AML-193 (cell line): ENCODE data around the gene RGS9.
"Not testable (repeated sequence)": the region's sequence is repeated elsewhere in the genome, so short reads cannot be mapped to it uniquely, and the experiment has no call there.

Experiments
- DNase-seq, 2 experiments: peaks; one replicate each; lab custom pipeline; 2025; lab: John Stamatoyannopoulos, UW

Gene RGS9

GRCh38 chr17:65137021-65137939 is at the start of gene RGS9:
RGS9 (plus strand) TSS chr17:65137370; CDS start chr17:65137541, 171 bp downstream.
- peak; percentile 48 to 63 for DNase-seq

- DNase-seq: no peak
Measured at GRCh38 chr17:65088621-65089360, 48.4 kb upstream of the RGS9 start.

- DNase-seq: no peak
Measured at GRCh38 chr17:65092262-65092661, 44.9 kb upstream of the RGS9 start.

GRCh38 chr17:65092721-65093356 is 44.3 kb upstream of the RGS9 start:
- DNase-seq: not testable (repeated sequence)

- DNase-seq: peak in 1 of 2 experiments; percentile 16
Measured at GRCh38 chr17:65093930-65094329, 43.2 kb upstream of the RGS9 start.

- no peak for DNase-seq
Measured at GRCh38 chr17:65095465-65095864, 41.7 kb upstream of the RGS9 start.

GRCh38 chr17:65096382-65096781 is 40.8 kb upstream of the RGS9 start:
- not testable (repeated sequence) for DNase-seq

- DNase-seq: no peak
Measured at GRCh38 chr17:65097110-65097509, 40.1 kb upstream of the RGS9 start.

- DNase-seq: no peak
Measured at GRCh38 chr17:65099475-65099874, 37.7 kb upstream of the RGS9 start.

- DNase-seq: peak in 1 of 2 experiments; percentile 42
Measured at GRCh38 chr17:65099941-65100315, 37.2 kb upstream of the RGS9 start.

GRCh38 chr17:65100316-65101140 is 36.6 kb upstream of the RGS9 start:
- peak; percentile 81 to 83 for DNase-seq

- DNase-seq: no peak
Measured at GRCh38 chr17:65101371-65101770, 35.8 kb upstream of the RGS9 start.

- DNase-seq: no peak
Measured at GRCh38 chr17:65102235-65102634, 34.9 kb upstream of the RGS9 start.

- no peak for DNase-seq
Measured at GRCh38 chr17:65102788-65103187, 34.4 kb upstream of the RGS9 start.

- DNase-seq: no peak
Measured at GRCh38 chr17:65103431-65103830, 33.7 kb upstream of the RGS9 start.

GRCh38 chr17:65103896-65104295 is 33.3 kb upstream of the RGS9 start:
- no peak for DNase-seq

GRCh38 chr17:65104541-65104940 is 32.6 kb upstream of the RGS9 start:
- no peak for DNase-seq

GRCh38 chr17:65104973-65105372 is 32.2 kb upstream of the RGS9 start:
- no peak for DNase-seq

- no peak for DNase-seq
Measured at GRCh38 chr17:65108152-65108551, 29.0 kb upstream of the RGS9 start.

- no peak for DNase-seq
Measured at GRCh38 chr17:65109543-65109942, 27.6 kb upstream of the RGS9 start.

- no peak for DNase-seq
Measured at GRCh38 chr17:65109990-65110680, 27.0 kb upstream of the RGS9 start.
